CD14-positive monocyte (primary cell): Measurements from ENCODE around the gene RAB1B. TPM values are rescaled to one million over a fixed set of nuclear protein-coding genes. Genes with fewer than 3 reads are reported as not detected.

Experiments
- DNase-seq, 3 donors: peaks; one replicate each; pipeline ENCODE4 v3.0.0-alpha.2; 2011 to 2022
- H2AFZ ChIP-seq: 2 replicates; pipeline ENCODE4 v1.6.0; 2012; ENCODE audit warnings: mild to moderate bottlenecking, low read depth, low read length, inconsistent platforms; ENCODE audit not compliant: insufficient read depth, poor library complexity, severe bottlenecking
- H3K27ac ChIP-seq, 2 donors: 1 replicate in 1 of 2; 2 replicates in 1 of 2; pipeline ENCODE4 v1.5.1; 2012 to 2013; ENCODE audit warnings: low read length in 2 of 2, control low read depth in 1 of 2, inconsistent platforms in 1 of 2, low read depth in 1 of 2, mild to moderate bottlenecking in 1 of 2
- H3K27me3 ChIP-seq, 2 donors: one replicate each; pipeline versions ENCODE4 v1.6.0 to v1.6.1; 2011 to 2013; ENCODE audit warnings: low read length in 2 of 2; ENCODE audit not compliant: control insufficient read depth in 2 of 2, insufficient read depth in 2 of 2
- H3K36me3 ChIP-seq, 2 donors: replicated peaks in 1 of 2; 1 replicate in 1 of 2; 2 replicates in 1 of 2; pipeline versions ENCODE4 v1.5.1 to v1.6.1; 2012 to 2013; ENCODE audit warnings: low read length in 2 of 2, control low read depth in 1 of 2, inconsistent platforms in 1 of 2, mild to moderate bottlenecking in 1 of 2; ENCODE audit not compliant: insufficient read depth in 2 of 2, control insufficient read depth in 1 of 2
- H3K4me1 ChIP-seq, 2 donors: 1 replicate in 1 of 2; 2 replicates in 1 of 2; pipeline versions ENCODE4 v1.5.1 to v1.6.1; 2012 to 2013; ENCODE audit warnings: low read length in 2 of 2, control low read depth in 1 of 2, inconsistent platforms in 1 of 2, mild to moderate bottlenecking in 1 of 2, moderate library complexity in 1 of 2; ENCODE audit not compliant: insufficient read depth in 2 of 2, control insufficient read depth in 1 of 2
- H3K4me2 ChIP-seq: replicated peaks from 2 replicates; pipeline ENCODE3; 2012; ENCODE audit warnings: low read length, moderate library complexity, mild to moderate bottlenecking; ENCODE audit not compliant: poor library complexity, severe bottlenecking; ENCODE audit errors: extremely low read depth
- H3K4me3 ChIP-seq, 3 experiments: fragments of 200-600 bp in 1 of 3; sonication (generic) in 1 of 3; replicated peaks in 1 of 3; 1 replicate in 2 of 3; 2 replicates in 1 of 3; pipeline ENCODE4 v1.5.1; 2011 to 2013; ENCODE audit warnings: low read length in 3 of 3, mild to moderate bottlenecking in 3 of 3, control low read depth in 2 of 3, low read depth in 2 of 3, inconsistent platforms in 1 of 3, moderate library complexity in 1 of 3
- H3K79me2 ChIP-seq: 2 replicates; pipeline ENCODE4 v1.6.0; 2012; ENCODE audit warnings: mild to moderate bottlenecking, control low read depth, inconsistent platforms, low read length, moderate library complexity; ENCODE audit not compliant: insufficient read depth
- H3K9ac ChIP-seq: 2 replicates; pipeline ENCODE4 v1.6.0; 2017; ENCODE audit warnings: low read length, mild to moderate bottlenecking; ENCODE audit not compliant: insufficient read depth, poor library complexity, severe bottlenecking
- H3K9me3 ChIP-seq, 2 donors: replicated peaks in 1 of 2; 1 replicate in 1 of 2; 2 replicates in 1 of 2; pipeline versions ENCODE4 v1.5.1 to v1.6.1; 2012 to 2013; ENCODE audit warnings: low read length in 2 of 2, control low read depth in 1 of 2; ENCODE audit not compliant: control insufficient read depth in 1 of 2, insufficient read depth in 1 of 2
- H4K20me1 ChIP-seq: 2 replicates; pipeline ENCODE4 v1.6.0; 2012; ENCODE audit warnings: mild to moderate bottlenecking, low read length, control low read depth, moderate library complexity; ENCODE audit not compliant: insufficient read depth
- H3K27ac Mint-ChIP-seq, 7 donors: one replicate each; pipeline ENCODE4 v1.8.0; 2020; ENCODE audit warnings: mild to moderate bottlenecking in 7 of 7, mixed read lengths in 7 of 7, moderate library complexity in 6 of 7, inconsistent platforms in 2 of 7
- H3K27me3 Mint-ChIP-seq, 3 donors: one replicate each; pipeline ENCODE4 v1.8.0; 2021 to 2022; ENCODE audit warnings: low read depth in 3 of 3, mild to moderate bottlenecking in 3 of 3, mixed read lengths in 3 of 3, moderate library complexity in 3 of 3, inconsistent platforms in 1 of 3
- H3K36me3 Mint-ChIP-seq, 2 donors: one replicate each; pipeline ENCODE4 v1.8.0; 2020; ENCODE audit warnings: mixed read lengths in 2 of 2, inconsistent platforms in 1 of 2, mild to moderate bottlenecking in 1 of 2
- H3K4me1 Mint-ChIP-seq: one replicate; pipeline ENCODE4 v1.8.0; 2020; ENCODE audit warnings: mild to moderate bottlenecking, mixed read lengths
- H3K4me3 Mint-ChIP-seq, 2 donors: one replicate each; pipeline ENCODE4 v1.8.0; 2020; ENCODE audit warnings: mild to moderate bottlenecking in 2 of 2, mixed read lengths in 2 of 2, moderate library complexity in 1 of 2
- H3K9me3 Mint-ChIP-seq, 7 donors: one replicate each; pipeline ENCODE4 v1.8.0; 2020 to 2022; ENCODE audit warnings: mixed read lengths in 7 of 7, mild to moderate bottlenecking in 6 of 7, moderate library complexity in 6 of 7, inconsistent platforms in 2 of 7
- CTCF ChIP-seq: fragments of 200-600 bp; IDR thresholded peaks from one replicate; pipeline ENCODE4 v1.8.0; 2022; ENCODE audit warnings: antibody characterized with exemption, mild to moderate bottlenecking
- WGBS: methylation state at CpG from one replicate; pipeline ENCODE4 v1.1.5; 2013; ENCODE audit warnings: missing lambda C conversion rate; ENCODE audit not compliant: insufficient coverage; 5-methylcytosine and 5-hydroxymethylcytosine counted together
- intact Hi-C, 2 donors: fragments of 100-400 bp; cut with micrococcal nuclease; formaldehyde crosslinking; loops; one replicate each; pipeline versions ENCODE4 v1.15.0 to v1.15.1; 2023
- polyA plus RNA-seq, 3 donors: library from polyadenylated mRNA; depleted of rRNA in 1 of 3; unstranded in 2 of 3; stranded (reverse) in 1 of 3; fragments of 300-500 nt in 2 of 3; fragments of >200 nt in 1 of 3; fragmentation: Illumina TruSeq in 2 of 3; gene quantifications; 1 replicate in 2 of 3; 2 replicates in 1 of 3; pipeline ENCODE4 v1.2.3, GENCODE V29; 2012 to 2021

RAB1B gene
- polyA plus RNA-seq, 3 donors = 17.9 to 90.5 (median 18.8) TPM

DNA sequence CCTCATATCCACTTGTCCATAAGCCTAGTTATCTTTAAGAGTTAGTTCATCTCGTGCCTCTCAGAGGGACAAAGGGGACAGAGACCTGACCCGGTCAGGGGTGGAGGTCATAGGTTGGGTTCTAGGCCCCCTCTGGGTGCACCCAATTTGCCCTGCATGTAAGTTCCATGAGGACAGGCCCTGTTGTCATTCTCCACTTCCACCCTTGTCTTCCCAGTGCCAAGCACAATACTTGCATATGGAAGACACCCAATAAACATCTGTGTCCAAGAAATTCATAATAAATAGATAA is 21.8 kb downstream of the RAB1B start:
- no peak for TF ChIP-seq CTCF
- H3K27me3 Mint-ChIP-seq = peaks cover 33 to 49% (median 38%) of the 10 kb centered on the region in 3 donors
- Histone ChIP-seq H2AFZ (no peak overlapping the region), H3K4me1 (peaks cover 37 to 44% of the 10 kb centered on the region in 2 donors), H4K20me1 (peaks cover 6% of the 10 kb centered on the region), H3K27ac (no peak overlapping the region), H3K36me3 (peaks cover 2% of the 10 kb centered on the region in 2 donors), H3K79me2 (no peaks in the 10 kb centered on the region), H3K4me3 (no peak overlapping the region), H3K4me2 (no peak overlapping the region), H3K9ac (no peak overlapping the region), H3K27me3 (peaks cover 24 to 44% of the 10 kb centered on the region in 2 donors), H3K9me3 (peaks cover 0 to 11% of the 10 kb centered on the region in 2 donors)
- peak overlapping the region in 1 of 7 donors; percentile 23 for H3K27ac Mint-ChIP-seq
- no CpG with 5 or more reads among the region's 2 CpGs for WGBS
- H3K9me3 Mint-ChIP-seq = peaks cover 0 to 7% (median 4%) of the 10 kb centered on the region in 7 donors
- intact Hi-C loops = no loop called here
- peaks cover 4 to 12% of the 10 kb centered on the region in 2 donors for H3K36me3 Mint-ChIP-seq
- peaks cover 36% of the 10 kb centered on the region for H3K4me1 Mint-ChIP-seq
- DNase-seq = no peak
- peak overlapping the region in 1 of 2 donors; percentile 94 for H3K4me3 Mint-ChIP-seq

- peak overlapping the region in 1 of 3 experiments; percentile 66 for H3K4me3 ChIP-seq
- no peak overlapping the region for H3K27ac Mint-ChIP-seq
- peak overlapping the region; percentile 73 for H3K4me2 ChIP-seq
- H2AFZ ChIP-seq = no peak overlapping the region
- intact Hi-C loops = no loop called here
- no peaks in the 10 kb centered on the region for H4K20me1 ChIP-seq
- peaks cover 0 to 11% of the 10 kb centered on the region in 2 donors for H3K9me3 ChIP-seq
- no peak overlapping the region for H3K9ac ChIP-seq
- no peaks in the 10 kb centered on the region for H3K36me3 ChIP-seq
- 7% methylated on average over 13 of the region's 16 CpGs for WGBS
- no peaks in the 10 kb centered on the region for H3K79me2 ChIP-seq
- H3K27ac ChIP-seq = no peak overlapping the region
- peak overlapping the region; percentile 37 to 94 for H3K4me3 Mint-ChIP-seq
- peaks cover 37 to 44% of the 10 kb centered on the region in 2 donors for H3K4me1 ChIP-seq
- TF ChIP-seq CTCF = no peak
- peaks cover 36% of the 10 kb centered on the region for H3K4me1 Mint-ChIP-seq
- peaks cover 4 to 9% of the 10 kb centered on the region in 2 donors for H3K36me3 Mint-ChIP-seq
- H3K27me3 ChIP-seq = peaks cover 24 to 44% of the 10 kb centered on the region in 2 donors
- peaks cover 36 to 49% (median 39%) of the 10 kb centered on the region in 3 donors for H3K27me3 Mint-ChIP-seq
- peaks cover 0 to 7% (median 4%) of the 10 kb centered on the region in 7 donors for H3K9me3 Mint-ChIP-seq
- no peak for DNase-seq
Observed at GRCh38 chr11:66291303-66291705, 22.9 kb downstream of the RAB1B start.
